Measurements from ENCODE around the gene MSI2. TPM values are rescaled to one million over a fixed set of nuclear protein-coding genes. Genes with fewer than 3 reads are reported as not detected.

The MSI2 gene
- total and polyA plus RNA-seq, 2 experiments from 2014 or later = 18.9 to 41.8 TPM

GRCh38 chr17:57384219-57384618 is 127.9 kb downstream of the MSI2 start:
- H3K27ac Mint-ChIP-seq = no peak overlapping the region
- H3K4me2 ChIP-seq = no peak overlapping the region
- no peak overlapping the region for H3K4me3 Mint-ChIP-seq
- peaks cover 7% of the 10 kb centered on the region for H3K27me3 Mint-ChIP-seq (ENCODE audit: insufficient read depth, low read depth, poor library complexity)
- H3K27me3 ChIP-seq (ENCODE audit: insufficient read depth) = no peaks in the 10 kb centered on the region
- no peaks in the 10 kb centered on the region for H3K36me3 ChIP-seq (ENCODE audit: insufficient read depth)
- peaks cover 26% of the 10 kb centered on the region for H3K4me1 ChIP-seq (ENCODE audit: insufficient read depth)
- ATAC-seq (no peak), DNase-seq (ENCODE audit: low spot score) (no peak)
- peaks cover 23% of the 10 kb centered on the region for H3K36me3 Mint-ChIP-seq (ENCODE audit: low read depth)
- no peak for TF ChIP-seq REST (IDR thresholded peaks at IDR 0.05; ENCODE audit: unreplicated experiment)
- no peak for TF ChIP-seq ETS1 (IDR thresholded peaks at IDR 0.05)
- TF ChIP-seq NANOG (IDR thresholded peaks at IDR 0.05; ENCODE audit: borderline replicate concordance) = no peak
- TF ChIP-seq JUNB (IDR thresholded peaks at IDR 0.05; ENCODE audit: unreplicated experiment) = no peak
- no peak for TF ChIP-seq CREB1 (CRISPR knock-in tag; IDR thresholded peaks at IDR 0.05; ENCODE audit: low read depth)
- peaks cover 37% of the 10 kb centered on the region for H3K4me1 Mint-ChIP-seq
- H3F3A ChIP-seq (replicated peaks; ENCODE audit: low read depth) = no peaks in the 10 kb centered on the region
- peaks cover 5% of the 10 kb centered on the region; the same call in 1 of the 3 replicates for H3K9me3 Mint-ChIP-seq
- H4K20me1 ChIP-seq (replicated peaks; ENCODE audit: insufficient read depth) = no peaks in the 10 kb centered on the region
- no peak overlapping the region for H3K4me3 ChIP-seq
- H3K27ac ChIP-seq (ENCODE audit: low read depth) = no peak overlapping the region
- H3K79me2 ChIP-seq (replicated peaks; ENCODE audit: insufficient read depth) = peaks cover 19% of the 10 kb centered on the region
- H3K9me2 ChIP-seq (ENCODE audit: insufficient read depth) = peaks cover 6% of the 10 kb centered on the region; the same call in 1 of the 2 replicates
- no peak overlapping the region for H2AFZ ChIP-seq

GRCh38 chr17:57385975-57386374 is 129.7 kb downstream of the MSI2 start:
- DNase-seq (ENCODE audit: low spot score) (no peak), ATAC-seq (no peak)
- Mint-ChIP-seq H3K27ac (no peak overlapping the region), H3K9me3 (peaks cover 5% of the 10 kb centered on the region; the same call in 1 of the 3 replicates), H3K36me3 (ENCODE audit: low read depth) (peaks cover 23% of the 10 kb centered on the region), H3K27me3 (ENCODE audit: insufficient read depth, low read depth, poor library complexity) (peaks cover 10% of the 10 kb centered on the region), H3K4me3 (no peak overlapping the region), H3K4me1 (peaks cover 36% of the 10 kb centered on the region)
- Histone ChIP-seq H3K79me2 (replicated peaks; ENCODE audit: insufficient read depth) (peaks cover 17% of the 10 kb centered on the region), H3F3A (replicated peaks; ENCODE audit: low read depth) (no peaks in the 10 kb centered on the region), H3K4me3 (no peak overlapping the region), H3K36me3 (ENCODE audit: insufficient read depth) (no peaks in the 10 kb centered on the region), H3K27ac (ENCODE audit: low read depth) (no peak overlapping the region), H4K20me1 (replicated peaks; ENCODE audit: insufficient read depth) (no peaks in the 10 kb centered on the region), H3K27me3 (ENCODE audit: insufficient read depth) (no peaks in the 10 kb centered on the region), H2AFZ (no peak overlapping the region), H3K4me1 (ENCODE audit: insufficient read depth) (peaks cover 17% of the 10 kb centered on the region), H3K9me2 (ENCODE audit: insufficient read depth) (peaks cover 6% of the 10 kb centered on the region; the same call in 1 of the 2 replicates), H3K4me2 (no peak overlapping the region)
- TF ChIP-seq EZH2 (IDR thresholded peaks at IDR 0.05; ENCODE audit: low read depth, unreplicated experiment) (no peak), POLR2AphosphoS5 (IDR thresholded peaks at IDR 0.05; ENCODE audit: low read depth) (no peak), NANOG (IDR thresholded peaks at IDR 0.05; ENCODE audit: borderline replicate concordance) (no peak), CTCF (conservative IDR thresholded peaks at IDR 0.05; ENCODE audit: low read depth in 2 of 2) (no peak), JUNB (IDR thresholded peaks at IDR 0.05; ENCODE audit: unreplicated experiment) (no peak), ZNF114 (CRISPR knock-in tag; IDR thresholded peaks at IDR 0.05) (no peak), STAT1 (IDR thresholded peaks at IDR 0.05; ENCODE audit: unreplicated experiment) (no peak)

All from GM23338 (cell line).